ENCODE results near the gene JAML. TPM values are rescaled to one million over a fixed set of nuclear protein-coding genes. Genes with fewer than 3 reads are reported as not detected.

The JAML gene
- total and polyA plus RNA-seq, 2 of the 13 experiments (the other 11 are each of a cell fraction or from before 2014, with no cell fraction given): 2.0 to 3.3 TPM

- no peak for TF ChIP-seq ZNF747 (CRISPR knock-in tag; IDR thresholded peaks at IDR 0.05; ENCODE audit: borderline replicate concordance)
- TF ChIP-seq NR2F1 (CRISPR knock-in tag; IDR thresholded peaks at IDR 0.05): no peak
Measured at GRCh38 chr11:118199135-118199534, 25.7 kb downstream of the JAML start (continued).

- Histone ChIP-seq H3K79me2 (ENCODE audit: insufficient read depth, low read length) (no peaks in the 10 kb centered on the region), H3K27ac (ENCODE audit: extremely low read length, insufficient read depth, low read length) (peak overlapping the region; percentile 16), H3K27me3 (ENCODE audit: control insufficient read depth in 1 of 2, insufficient read depth in 2 of 2, low read length in 2 of 2) (no peaks in the 10 kb centered on the region), H3K4me1 (ENCODE audit: insufficient read depth, low read length) (peaks cover 88% of the 10 kb centered on the region), H3K9ac (ENCODE audit: insufficient read depth, low read depth, low read length) (no peak overlapping the region), H2AFZ (ENCODE audit: low read length) (peak overlapping the region; percentile 71), H3K9me3 (ENCODE audit: low read length) (no peaks in the 10 kb centered on the region), H3K4me3 (replicated peaks in 1 of 3; ENCODE audit: insufficient read depth in 1 of 3, low read depth in 2 of 3, low read length in 3 of 3) (no peak overlapping the region), H3K36me3 (replicated peaks in 1 of 2; ENCODE audit: control insufficient read depth in 1 of 2, insufficient read depth in 2 of 2, low read length in 2 of 2) (no peaks in the 10 kb centered on the region), H4K20me1 (ENCODE audit: insufficient read depth, low read length) (no peaks in the 10 kb centered on the region), H3K4me2 (ENCODE audit: low read depth, low read length) (peak overlapping the region; percentile 43)
- CTCF ChIA-PET (ENCODE audit: low intra/inter-chr PET ratio, low total read pairs): interaction anchor here (1.1 to 2.1 kb wide), 4 partner anchors 89 to 154 kb away, joined by 4 to 34 read pairs (median 6); no protein-coding TSS in a partner anchor
- in situ Hi-C loops (cut with HindIII; ENCODE audit: extremely low pct_ligation_motif_present, low pct_unique_long_range_greater_than_20kb) (loop anchor here (5.0 to 10.0 kb wide), 3 partner anchors 54 to 156 kb away; partner anchors contain the start of genes MPZL3 and UBE4A), intact Hi-C loops (cut with micrococcal nuclease; ENCODE audit: unreplicated experiment) (loop anchor here (1.0 to 5.0 kb wide), 3 partner anchors 51 to 93 kb away; partner anchors contain the start of gene MPZL2)
- BruUV-seq (replicated peaks): no TSS peak
- 2% methylated on average over 7 of the region's 9 CpGs for WGBS (ENCODE audit: low lambda C conversion rate)
- peak; percentile 10; the same call in 1 of the 3 replicates for ATAC-seq
- peak; percentile 70 for FAIRE-seq
- POLR2A ChIA-PET: interaction anchor here (0.6 to 2.0 kb wide), 9 partner anchors 14 to 1054 kb away, joined by 3 to 19 read pairs (median 4); partner anchors contain the start of genes MPZL2, MPZL3 and PAFAH1B2
- peak; percentile 68 for DNase-seq (ENCODE audit: low spot score)
- TF ChIP-seq PHF21A (CRISPR knock-in tag; IDR thresholded peaks at IDR 0.05): no peak
- no peak for TF ChIP-seq ZNF652 (CRISPR knock-in tag; IDR thresholded peaks at IDR 0.05; ENCODE audit: borderline replicate concordance, low read depth)
- TF ChIP-seq BCL6 (CRISPR knock-in tag; IDR thresholded peaks at IDR 0.05): 0 out of 2 replicates have a peak, but pooled peaks have one; percentile 7
- TF ChIP-seq SIN3B (IDR thresholded peaks at IDR 0.05; ENCODE audit: low read length): no peak
- TF ChIP-seq AGO1 (IDR thresholded peaks at IDR 0.05; ENCODE audit: low read depth, low read length, poor library complexity, severe bottlenecking): no peak
- no peak for TF ChIP-seq NCOA5 (CRISPR knock-in tag; IDR thresholded peaks at IDR 0.05)
- no peak for TF ChIP-seq ZNF549 (CRISPR knock-in tag; IDR thresholded peaks at IDR 0.05)
- TF ChIP-seq ZNF550 (CRISPR knock-in tag; IDR thresholded peaks at IDR 0.05; ENCODE audit: borderline replicate concordance): no peak
- TF ChIP-seq PTBP1 (IDR thresholded peaks at IDR 0.05; ENCODE audit: low read depth, low read length, poor library complexity, severe bottlenecking): no peak
- TF ChIP-seq RFXANK (CRISPR knock-in tag; IDR thresholded peaks at IDR 0.05): no peak
- TF ChIP-seq NFE2 (CRISPR knock-in tag; IDR thresholded peaks at IDR 0.05): no peak
- no peak for TF ChIP-seq HIC2 (CRISPR knock-in tag; IDR thresholded peaks at IDR 0.05; ENCODE audit: low read depth)
- TF ChIP-seq ZNF781 (CRISPR knock-in tag; IDR thresholded peaks at IDR 0.05; ENCODE audit: borderline replicate concordance, not compliant biosample characterization): no peak
- no peak for TF ChIP-seq TRAFD1 (CRISPR knock-in tag; IDR thresholded peaks at IDR 0.05; ENCODE audit: borderline replicate concordance)
- TF ChIP-seq, protein P1, sequence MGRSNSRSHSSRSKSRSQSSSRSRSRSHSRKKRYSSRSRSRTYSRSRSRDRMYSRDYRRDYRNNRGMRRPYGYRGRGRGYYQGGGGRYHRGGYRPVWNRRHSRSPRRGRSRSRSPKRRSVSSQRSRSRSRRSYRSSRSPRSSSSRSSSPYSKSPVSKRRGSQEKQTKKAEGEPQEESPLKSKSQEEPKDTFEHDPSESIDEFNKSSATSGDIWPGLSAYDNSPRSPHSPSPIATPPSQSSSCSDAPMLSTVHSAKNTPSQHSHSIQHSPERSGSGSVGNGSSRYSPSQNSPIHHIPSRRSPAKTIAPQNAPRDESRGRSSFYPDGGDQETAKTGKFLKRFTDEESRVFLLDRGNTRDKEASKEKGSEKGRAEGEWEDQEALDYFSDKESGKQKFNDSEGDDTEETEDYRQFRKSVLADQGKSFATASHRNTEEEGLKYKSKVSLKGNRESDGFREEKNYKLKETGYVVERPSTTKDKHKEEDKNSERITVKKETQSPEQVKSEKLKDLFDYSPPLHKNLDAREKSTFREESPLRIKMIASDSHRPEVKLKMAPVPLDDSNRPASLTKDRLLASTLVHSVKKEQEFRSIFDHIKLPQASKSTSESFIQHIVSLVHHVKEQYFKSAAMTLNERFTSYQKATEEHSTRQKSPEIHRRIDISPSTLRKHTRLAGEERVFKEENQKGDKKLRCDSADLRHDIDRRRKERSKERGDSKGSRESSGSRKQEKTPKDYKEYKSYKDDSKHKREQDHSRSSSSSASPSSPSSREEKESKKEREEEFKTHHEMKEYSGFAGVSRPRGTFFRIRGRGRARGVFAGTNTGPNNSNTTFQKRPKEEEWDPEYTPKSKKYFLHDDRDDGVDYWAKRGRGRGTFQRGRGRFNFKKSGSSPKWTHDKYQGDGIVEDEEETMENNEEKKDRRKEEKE (IDR thresholded peaks at IDR 0.05): no peak
- no peak for TF ChIP-seq ZNF605 (CRISPR knock-in tag; IDR thresholded peaks at IDR 0.05)
Measured at GRCh38 chr11:118198370-118198769, 26.4 kb downstream of the JAML start.
